PC-3 (cell line): ENCODE data around the gene NPPB.

Experiments
- EZH2 ChIP-seq: fragments of 300-600 bp; sonication (generic); IDR thresholded peaks from one replicate; pipeline ENCODE4 v1.6.1; 2017; ENCODE audit warnings: antibody characterized with exemption, mild to moderate bottlenecking, low read length; ENCODE audit not compliant: unreplicated experiment
- EZH2phosphoT487 ChIP-seq: fragments of 300-600 bp; sonication (generic); IDR thresholded peaks from 2 replicates; pipeline ENCODE4 v1.6.1; 2018; ENCODE audit warnings: mild to moderate bottlenecking, antibody characterized with exemption, low read length, borderline replicate concordance
- TF ChIP-seq, protein P1 (sequence below): fragments of 300-600 bp; sonication (generic); conservative IDR thresholded peaks from 2 replicates; pipeline ENCODE4 v1.5.1; 2017; ENCODE audit warnings: antibody characterized with exemption, low read depth, mild to moderate bottlenecking, low read length

GRCh38 chr1:11880181-11880575, 21.4 kb upstream of the NPPB start:
- TF ChIP-seq, protein P1, sequence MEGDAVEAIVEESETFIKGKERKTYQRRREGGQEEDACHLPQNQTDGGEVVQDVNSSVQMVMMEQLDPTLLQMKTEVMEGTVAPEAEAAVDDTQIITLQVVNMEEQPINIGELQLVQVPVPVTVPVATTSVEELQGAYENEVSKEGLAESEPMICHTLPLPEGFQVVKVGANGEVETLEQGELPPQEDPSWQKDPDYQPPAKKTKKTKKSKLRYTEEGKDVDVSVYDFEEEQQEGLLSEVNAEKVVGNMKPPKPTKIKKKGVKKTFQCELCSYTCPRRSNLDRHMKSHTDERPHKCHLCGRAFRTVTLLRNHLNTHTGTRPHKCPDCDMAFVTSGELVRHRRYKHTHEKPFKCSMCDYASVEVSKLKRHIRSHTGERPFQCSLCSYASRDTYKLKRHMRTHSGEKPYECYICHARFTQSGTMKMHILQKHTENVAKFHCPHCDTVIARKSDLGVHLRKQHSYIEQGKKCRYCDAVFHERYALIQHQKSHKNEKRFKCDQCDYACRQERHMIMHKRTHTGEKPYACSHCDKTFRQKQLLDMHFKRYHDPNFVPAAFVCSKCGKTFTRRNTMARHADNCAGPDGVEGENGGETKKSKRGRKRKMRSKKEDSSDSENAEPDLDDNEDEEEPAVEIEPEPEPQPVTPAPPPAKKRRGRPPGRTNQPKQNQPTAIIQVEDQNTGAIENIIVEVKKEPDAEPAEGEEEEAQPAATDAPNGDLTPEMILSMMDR, result no peak
- TF ChIP-seq EZH2phosphoT487, result no peak
- TF ChIP-seq EZH2, result no peak
